Measurements from ENCODE around the gene FOXO6.

Gene FOXO6

GRCh38 chr1:41411229-41411628 is 50.0 kb downstream of the FOXO6 start:
- DNase-seq: no peak

GRCh38 chr1:41412748-41413147 is 51.5 kb downstream of the FOXO6 start:
- DNase-seq: no peak

- DNase-seq: no peak
These were observed 52.6 kb downstream of the FOXO6 start for GRCh38 chr1:41413748-41414281.

- no peak for DNase-seq
These were observed 53.1 kb downstream of the FOXO6 start for GRCh38 chr1:41414296-41414695.

GRCh38 chr1:41414716-41415306 is 53.6 kb downstream of the FOXO6 start:
- no peak for DNase-seq

GRCh38 chr1:41416081-41416480 is 54.8 kb downstream of the FOXO6 start:
- no peak for DNase-seq

GRCh38 chr1:41416552-41417334 is 55.5 kb downstream of the FOXO6 start:
- peak; percentile 82 for DNase-seq

GRCh38 chr1:41417335-41417682 is 56.1 kb downstream of the FOXO6 start:
- DNase-seq: no peak

- DNase-seq: no peak
These were observed 56.5 kb downstream of the FOXO6 start for GRCh38 chr1:41417746-41418145.

- DNase-seq: peak; percentile 89
These were observed 57.8 kb downstream of the FOXO6 start for GRCh38 chr1:41418857-41419583.

- no peak for DNase-seq
These were observed 58.5 kb downstream of the FOXO6 start for GRCh38 chr1:41419584-41420295.

GRCh38 chr1:41420351-41420750 is 59.1 kb downstream of the FOXO6 start:
- no peak for DNase-seq

GRCh38 chr1:41420860-41421259 is 59.6 kb downstream of the FOXO6 start:
- DNase-seq: no peak

GRCh38 chr1:41422306-41422705 is 61.1 kb downstream of the FOXO6 start:
- no peak for DNase-seq

GRCh38 chr1:41423511-41424191 is 62.4 kb downstream of the FOXO6 start:
- no peak for DNase-seq

- no peak for DNase-seq
These were observed 63.4 kb downstream of the FOXO6 start for GRCh38 chr1:41424581-41425118.

GRCh38 chr1:41425369-41425768 is 64.1 kb downstream of the FOXO6 start:
- no peak for DNase-seq

GRCh38 chr1:41426201-41426890 is 65.1 kb downstream of the FOXO6 start:
- DNase-seq: no peak

GRCh38 chr1:41427122-41427913 is 66.1 kb downstream of the FOXO6 start:
- no peak for DNase-seq

GRCh38 chr1:41427916-41428737 is 66.9 kb downstream of the FOXO6 start:
- DNase-seq: no peak

Measured in left hindlimb (tissue), 1 donor.